ENCODE results near the gene RPL3. TPM values are rescaled to one million over a fixed set of nuclear protein-coding genes. Genes with fewer than 3 reads are reported as not detected.

Gene RPL3
- polyA plus RNA-seq, 1 experiment: 4,772 TPM

- ChIA-PET POLR2A (no interaction called here), CTCF (interaction anchor here (0.6 to 1.1 kb wide), 3 partner anchors 22 to 123 kb away, joined by 3 read pairs; no protein-coding TSS in a partner anchor)
- Histone ChIP-seq H3K4me3 (ENCODE audit: low read depth, low read length) (no peak overlapping the region), H3K27me3 (ENCODE audit: control insufficient read depth, insufficient read depth, low read length) (no peaks in the 10 kb centered on the region), H3K36me3 (ENCODE audit: control insufficient read depth, insufficient read depth, low read length) (no peaks in the 10 kb centered on the region)
- DNase-seq (ENCODE audit: low read depth): no peak
- TF ChIP-seq, protein P1, sequence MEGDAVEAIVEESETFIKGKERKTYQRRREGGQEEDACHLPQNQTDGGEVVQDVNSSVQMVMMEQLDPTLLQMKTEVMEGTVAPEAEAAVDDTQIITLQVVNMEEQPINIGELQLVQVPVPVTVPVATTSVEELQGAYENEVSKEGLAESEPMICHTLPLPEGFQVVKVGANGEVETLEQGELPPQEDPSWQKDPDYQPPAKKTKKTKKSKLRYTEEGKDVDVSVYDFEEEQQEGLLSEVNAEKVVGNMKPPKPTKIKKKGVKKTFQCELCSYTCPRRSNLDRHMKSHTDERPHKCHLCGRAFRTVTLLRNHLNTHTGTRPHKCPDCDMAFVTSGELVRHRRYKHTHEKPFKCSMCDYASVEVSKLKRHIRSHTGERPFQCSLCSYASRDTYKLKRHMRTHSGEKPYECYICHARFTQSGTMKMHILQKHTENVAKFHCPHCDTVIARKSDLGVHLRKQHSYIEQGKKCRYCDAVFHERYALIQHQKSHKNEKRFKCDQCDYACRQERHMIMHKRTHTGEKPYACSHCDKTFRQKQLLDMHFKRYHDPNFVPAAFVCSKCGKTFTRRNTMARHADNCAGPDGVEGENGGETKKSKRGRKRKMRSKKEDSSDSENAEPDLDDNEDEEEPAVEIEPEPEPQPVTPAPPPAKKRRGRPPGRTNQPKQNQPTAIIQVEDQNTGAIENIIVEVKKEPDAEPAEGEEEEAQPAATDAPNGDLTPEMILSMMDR (IDR thresholded peaks at IDR 0.05; ENCODE audit: insufficient read depth, low read depth, low read length): no peak
Measured at GRCh38 chr22:39293766-39294368, 25.6 kb downstream of the RPL3 start.

DNA sequence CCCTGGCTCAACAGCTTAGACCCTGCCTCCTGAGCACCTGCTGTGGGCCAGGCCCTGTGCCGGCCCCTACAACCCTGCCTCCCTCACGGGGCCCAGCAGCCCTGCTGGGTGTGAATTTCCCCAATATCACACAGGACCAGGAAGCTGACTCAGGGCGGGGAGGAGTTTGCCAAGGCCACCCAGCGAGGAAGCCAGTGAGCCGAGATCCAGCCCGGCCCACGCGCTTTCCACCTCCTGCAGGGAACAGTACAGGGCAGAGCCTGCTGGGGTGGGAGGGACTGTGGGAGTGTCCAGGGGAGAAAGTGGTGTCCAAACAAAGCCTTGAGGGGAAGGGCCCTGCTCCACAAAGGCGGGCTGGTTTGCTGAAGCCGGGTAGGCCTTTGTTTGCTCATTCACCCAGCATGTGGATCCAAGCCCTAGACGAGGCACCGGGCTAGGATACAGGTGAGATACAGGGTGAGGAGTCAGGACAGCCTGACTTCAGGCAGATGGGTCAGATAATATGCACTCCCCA lies 26.8 kb downstream of the RPL3 start:
- Histone ChIP-seq H3K36me3 (ENCODE audit: control insufficient read depth, insufficient read depth, low read length) (no peaks in the 10 kb centered on the region), H3K4me3 (ENCODE audit: low read depth, low read length) (no peak overlapping the region), H3K27me3 (ENCODE audit: control insufficient read depth, insufficient read depth, low read length) (no peaks in the 10 kb centered on the region)
- DNase-seq (ENCODE audit: low read depth): peak; percentile 68
- TF ChIP-seq, protein P1 (IDR thresholded peaks at IDR 0.05; ENCODE audit: insufficient read depth, low read depth, low read length): no peak
- ChIA-PET POLR2A (interaction anchor here (0.6 kb wide), 1 partner anchor 26 kb away, joined by 4 read pairs; no protein-coding TSS in a partner anchor), CTCF (interaction anchor here (1.1 kb wide), 1 partner anchor 23 kb away, joined by 3 read pairs; no protein-coding TSS in a partner anchor)

DNA sequence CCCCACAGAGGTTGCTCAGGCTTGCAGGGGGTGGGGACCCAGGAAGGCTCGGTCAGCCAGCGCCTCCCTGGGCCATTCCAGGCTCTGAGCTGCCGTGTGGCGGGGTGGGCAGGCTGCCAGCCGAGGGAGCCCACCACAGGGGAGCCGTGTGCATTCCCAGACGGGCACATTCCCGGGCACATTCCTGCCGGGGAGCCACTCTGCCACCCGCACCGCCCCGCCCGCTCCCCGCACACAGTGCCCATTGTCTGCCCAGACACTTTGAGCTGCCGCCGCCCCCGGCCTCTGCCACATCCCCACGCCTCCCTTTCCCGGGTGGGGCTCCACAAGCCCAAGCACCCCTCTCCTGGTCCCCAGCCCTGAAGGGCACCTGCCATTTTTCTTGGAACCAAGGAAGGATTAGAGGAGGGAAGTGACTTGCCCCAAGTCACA lies 27.4 kb downstream of the RPL3 start:
- CTCF ChIA-PET: interaction anchor here (1.1 to 2.2 kb wide), 2 partner anchors 12 to 24 kb away, joined by 3 to 5 read pairs; no protein-coding TSS in a partner anchor
- H3K36me3 ChIP-seq (ENCODE audit: control insufficient read depth, insufficient read depth, low read length): no peaks in the 10 kb centered on the region
- POLR2A ChIA-PET: no interaction called here
- TF ChIP-seq, protein P1 (IDR thresholded peaks at IDR 0.05; ENCODE audit: insufficient read depth, low read depth, low read length): no peak
- H3K27me3 ChIP-seq (ENCODE audit: control insufficient read depth, insufficient read depth, low read length): no peaks in the 10 kb centered on the region
- no peak overlapping the region for H3K4me3 ChIP-seq (ENCODE audit: low read depth, low read length)
- no peak for DNase-seq (ENCODE audit: low read depth)

DNA sequence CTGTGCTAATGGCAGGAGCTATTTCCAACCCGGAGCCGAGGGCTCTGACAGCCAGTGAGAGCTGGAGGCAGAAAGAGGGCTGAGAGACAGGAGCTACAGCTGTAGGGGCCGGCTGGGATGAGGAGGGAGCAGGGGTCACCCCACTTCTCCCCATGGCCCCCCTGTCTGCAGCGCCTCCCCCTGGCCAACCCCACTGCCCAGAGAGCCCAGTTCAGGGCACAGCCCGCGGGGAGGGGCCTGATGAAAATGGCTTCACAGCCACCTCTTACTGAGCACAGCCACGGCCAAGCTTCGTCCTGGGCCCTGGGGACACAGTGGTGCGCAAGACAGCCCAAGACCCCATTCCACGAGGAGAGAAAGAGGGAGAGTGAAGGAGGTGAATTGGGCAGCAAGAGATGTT lies 27.9 kb downstream of the RPL3 start:
- Histone ChIP-seq H3K27me3 (ENCODE audit: control insufficient read depth, insufficient read depth, low read length) (no peaks in the 10 kb centered on the region), H3K36me3 (ENCODE audit: control insufficient read depth, insufficient read depth, low read length) (no peaks in the 10 kb centered on the region), H3K4me3 (ENCODE audit: low read depth, low read length) (no peak overlapping the region)
- no peak for DNase-seq (ENCODE audit: low read depth)
- ChIA-PET POLR2A (no interaction called here), CTCF (interaction anchor here (1.2 to 2.2 kb wide), 3 partner anchors 12 to 25 kb away, joined by 3 to 6 read pairs (median 5); no protein-coding TSS in a partner anchor)
- TF ChIP-seq, protein P1 (IDR thresholded peaks at IDR 0.05; ENCODE audit: insufficient read depth, low read depth, low read length): no peak

DNA sequence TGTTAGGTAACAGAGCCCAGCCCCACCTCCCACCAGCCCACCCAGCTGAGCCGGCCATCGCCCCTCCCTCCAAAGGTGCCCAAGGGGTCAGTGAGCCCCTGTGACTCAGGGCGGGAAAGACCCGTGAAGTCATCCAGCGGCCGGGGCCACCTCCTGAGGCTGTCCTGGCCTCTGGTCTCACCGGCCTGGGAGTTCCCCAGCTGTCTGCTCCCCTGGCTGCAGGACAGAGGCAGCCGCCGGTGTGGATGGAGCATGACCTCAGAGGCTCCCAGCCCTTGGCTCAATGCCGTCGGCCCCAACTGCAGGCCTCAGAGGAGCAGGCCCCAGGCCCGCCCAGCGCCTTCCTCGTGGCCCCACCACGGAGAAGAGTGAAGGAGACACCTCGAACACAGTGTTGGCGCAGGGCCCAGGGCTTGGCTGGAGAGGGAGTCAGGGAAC lies 28.7 kb downstream of the RPL3 start:
- DNase-seq (ENCODE audit: low read depth): no peak

More for the DNA sequence above, 28.7 kb downstream of the RPL3 start:
- Histone ChIP-seq H3K36me3 (ENCODE audit: control insufficient read depth, insufficient read depth, low read length) (no peaks in the 10 kb centered on the region), H3K4me3 (ENCODE audit: low read depth, low read length) (no peak overlapping the region), H3K27me3 (ENCODE audit: control insufficient read depth, insufficient read depth, low read length) (no peaks in the 10 kb centered on the region)
- POLR2A ChIA-PET: no interaction called here
- CTCF ChIA-PET: interaction anchor here (1.2 to 2.2 kb wide), 4 partner anchors 11 to 120 kb away, joined by 3 to 6 read pairs (median 5); no protein-coding TSS in a partner anchor
- TF ChIP-seq, protein P1 (IDR thresholded peaks at IDR 0.05; ENCODE audit: insufficient read depth, low read depth, low read length): no peak
